ENCODE results near the gene CALD1. TPM values are rescaled to one million over a fixed set of nuclear protein-coding genes. Genes with fewer than 3 reads are reported as not detected.

The CALD1 gene
- total and polyA plus RNA-seq, 2 experiments from 2014 or later = 132 to 842 TPM

- TF ChIP-seq, protein P1, sequence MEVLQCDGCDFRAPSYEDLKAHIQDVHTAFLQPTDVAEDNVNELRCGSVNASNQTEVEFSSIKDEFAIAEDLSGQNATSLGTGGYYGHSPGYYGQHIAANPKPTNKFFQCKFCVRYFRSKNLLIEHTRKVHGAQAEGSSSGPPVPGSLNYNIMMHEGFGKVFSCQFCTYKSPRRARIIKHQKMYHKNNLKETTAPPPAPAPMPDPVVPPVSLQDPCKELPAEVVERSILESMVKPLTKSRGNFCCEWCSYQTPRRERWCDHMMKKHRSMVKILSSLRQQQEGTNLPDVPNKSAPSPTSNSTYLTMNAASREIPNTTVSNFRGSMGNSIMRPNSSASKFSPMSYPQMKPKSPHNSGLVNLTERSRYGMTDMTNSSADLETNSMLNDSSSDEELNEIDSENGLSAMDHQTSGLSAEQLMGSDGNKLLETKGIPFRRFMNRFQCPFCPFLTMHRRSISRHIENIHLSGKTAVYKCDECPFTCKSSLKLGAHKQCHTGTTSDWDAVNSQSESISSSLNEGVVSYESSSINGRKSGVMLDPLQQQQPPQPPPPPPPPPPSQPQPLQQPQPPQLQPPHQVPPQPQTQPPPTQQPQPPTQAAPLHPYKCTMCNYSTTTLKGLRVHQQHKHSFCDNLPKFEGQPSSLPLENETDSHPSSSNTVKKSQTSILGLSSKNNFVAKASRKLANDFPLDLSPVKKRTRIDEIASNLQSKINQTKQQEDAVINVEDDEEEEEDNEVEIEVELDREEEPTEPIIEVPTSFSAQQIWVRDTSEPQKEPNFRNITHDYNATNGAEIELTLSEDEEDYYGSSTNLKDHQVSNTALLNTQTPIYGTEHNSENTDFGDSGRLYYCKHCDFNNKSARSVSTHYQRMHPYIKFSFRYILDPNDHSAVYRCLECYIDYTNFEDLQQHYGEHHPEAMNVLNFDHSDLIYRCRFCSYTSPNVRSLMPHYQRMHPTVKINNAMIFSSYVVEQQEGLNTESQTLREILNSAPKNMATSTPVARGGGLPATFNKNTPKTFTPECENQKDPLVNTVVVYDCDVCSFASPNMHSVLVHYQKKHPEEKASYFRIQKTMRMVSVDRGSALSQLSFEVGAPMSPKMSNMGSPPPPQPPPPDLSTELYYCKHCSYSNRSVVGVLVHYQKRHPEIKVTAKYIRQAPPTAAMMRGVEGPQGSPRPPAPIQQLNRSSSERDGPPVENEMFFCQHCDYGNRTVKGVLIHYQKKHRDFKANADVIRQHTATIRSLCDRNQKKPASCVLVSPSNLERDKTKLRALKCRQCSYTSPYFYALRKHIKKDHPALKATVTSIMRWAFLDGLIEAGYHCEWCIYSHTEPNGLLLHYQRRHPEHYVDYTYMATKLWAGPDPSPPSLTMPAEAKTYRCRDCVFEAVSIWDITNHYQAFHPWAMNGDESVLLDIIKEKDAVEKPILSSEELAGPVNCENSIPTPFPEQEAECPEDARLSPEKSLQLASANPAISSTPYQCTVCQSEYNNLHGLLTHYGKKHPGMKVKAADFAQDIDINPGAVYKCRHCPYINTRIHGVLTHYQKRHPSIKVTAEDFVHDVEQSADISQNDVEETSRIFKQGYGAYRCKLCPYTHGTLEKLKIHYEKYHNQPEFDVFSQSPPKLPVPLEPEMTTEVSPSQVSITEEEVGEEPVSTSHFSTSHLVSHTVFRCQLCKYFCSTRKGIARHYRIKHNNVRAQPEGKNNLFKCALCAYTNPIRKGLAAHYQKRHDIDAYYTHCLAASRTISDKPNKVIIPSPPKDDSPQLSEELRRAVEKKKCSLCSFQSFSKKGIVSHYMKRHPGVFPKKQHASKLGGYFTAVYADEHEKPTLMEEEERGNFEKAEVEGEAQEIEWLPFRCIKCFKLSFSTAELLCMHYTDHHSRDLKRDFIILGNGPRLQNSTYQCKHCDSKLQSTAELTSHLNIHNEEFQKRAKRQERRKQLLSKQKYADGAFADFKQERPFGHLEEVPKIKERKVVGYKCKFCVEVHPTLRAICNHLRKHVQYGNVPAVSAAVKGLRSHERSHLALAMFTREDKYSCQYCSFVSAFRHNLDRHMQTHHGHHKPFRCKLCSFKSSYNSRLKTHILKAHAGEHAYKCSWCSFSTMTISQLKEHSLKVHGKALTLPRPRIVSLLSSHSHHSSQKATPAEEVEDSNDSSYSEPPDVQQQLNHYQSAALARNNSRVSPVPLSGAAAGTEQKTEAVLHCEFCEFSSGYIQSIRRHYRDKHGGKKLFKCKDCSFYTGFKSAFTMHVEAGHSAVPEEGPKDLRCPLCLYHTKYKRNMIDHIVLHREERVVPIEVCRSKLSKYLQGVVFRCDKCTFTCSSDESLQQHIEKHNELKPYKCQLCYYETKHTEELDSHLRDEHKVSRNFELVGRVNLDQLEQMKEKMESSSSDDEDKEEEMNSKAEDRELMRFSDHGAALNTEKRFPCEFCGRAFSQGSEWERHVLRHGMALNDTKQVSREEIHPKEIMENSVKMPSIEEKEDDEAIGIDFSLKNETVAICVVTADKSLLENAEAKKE (CRISPR knock-in tag; IDR thresholded peaks at IDR 0.05) = no peak
- TF ChIP-seq EZH2 (IDR thresholded peaks at IDR 0.05; ENCODE audit: low read depth, unreplicated experiment) = no peak
- TF ChIP-seq STAT1 (IDR thresholded peaks at IDR 0.05; ENCODE audit: unreplicated experiment) = no peak
- TF ChIP-seq POLR2AphosphoS5 (IDR thresholded peaks at IDR 0.05; ENCODE audit: low read depth) = no peak
- TF ChIP-seq, protein P2, sequence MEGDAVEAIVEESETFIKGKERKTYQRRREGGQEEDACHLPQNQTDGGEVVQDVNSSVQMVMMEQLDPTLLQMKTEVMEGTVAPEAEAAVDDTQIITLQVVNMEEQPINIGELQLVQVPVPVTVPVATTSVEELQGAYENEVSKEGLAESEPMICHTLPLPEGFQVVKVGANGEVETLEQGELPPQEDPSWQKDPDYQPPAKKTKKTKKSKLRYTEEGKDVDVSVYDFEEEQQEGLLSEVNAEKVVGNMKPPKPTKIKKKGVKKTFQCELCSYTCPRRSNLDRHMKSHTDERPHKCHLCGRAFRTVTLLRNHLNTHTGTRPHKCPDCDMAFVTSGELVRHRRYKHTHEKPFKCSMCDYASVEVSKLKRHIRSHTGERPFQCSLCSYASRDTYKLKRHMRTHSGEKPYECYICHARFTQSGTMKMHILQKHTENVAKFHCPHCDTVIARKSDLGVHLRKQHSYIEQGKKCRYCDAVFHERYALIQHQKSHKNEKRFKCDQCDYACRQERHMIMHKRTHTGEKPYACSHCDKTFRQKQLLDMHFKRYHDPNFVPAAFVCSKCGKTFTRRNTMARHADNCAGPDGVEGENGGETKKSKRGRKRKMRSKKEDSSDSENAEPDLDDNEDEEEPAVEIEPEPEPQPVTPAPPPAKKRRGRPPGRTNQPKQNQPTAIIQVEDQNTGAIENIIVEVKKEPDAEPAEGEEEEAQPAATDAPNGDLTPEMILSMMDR (conservative IDR thresholded peaks at IDR 0.05; ENCODE audit: low read depth in 2 of 2) = no peak
- TF ChIP-seq, protein P3, sequence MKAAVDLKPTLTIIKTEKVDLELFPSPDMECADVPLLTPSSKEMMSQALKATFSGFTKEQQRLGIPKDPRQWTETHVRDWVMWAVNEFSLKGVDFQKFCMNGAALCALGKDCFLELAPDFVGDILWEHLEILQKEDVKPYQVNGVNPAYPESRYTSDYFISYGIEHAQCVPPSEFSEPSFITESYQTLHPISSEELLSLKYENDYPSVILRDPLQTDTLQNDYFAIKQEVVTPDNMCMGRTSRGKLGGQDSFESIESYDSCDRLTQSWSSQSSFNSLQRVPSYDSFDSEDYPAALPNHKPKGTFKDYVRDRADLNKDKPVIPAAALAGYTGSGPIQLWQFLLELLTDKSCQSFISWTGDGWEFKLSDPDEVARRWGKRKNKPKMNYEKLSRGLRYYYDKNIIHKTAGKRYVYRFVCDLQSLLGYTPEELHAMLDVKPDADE (IDR thresholded peaks at IDR 0.05) = no peak
- no peak for TF ChIP-seq JUNB (IDR thresholded peaks at IDR 0.05; ENCODE audit: unreplicated experiment)
- TF ChIP-seq CREB1 (CRISPR knock-in tag; IDR thresholded peaks at IDR 0.05; ENCODE audit: low read depth) = no peak
- no peak for TF ChIP-seq ZNF331 (CRISPR knock-in tag; IDR thresholded peaks at IDR 0.05; ENCODE audit: low read depth)
Observed at GRCh38 chr7:134859783-134860182, 80.3 kb downstream of the CALD1 start (continued).

Data from GM23338 (cell line).